ENCODE measurements around the gene SLC16A7.

DNA sequence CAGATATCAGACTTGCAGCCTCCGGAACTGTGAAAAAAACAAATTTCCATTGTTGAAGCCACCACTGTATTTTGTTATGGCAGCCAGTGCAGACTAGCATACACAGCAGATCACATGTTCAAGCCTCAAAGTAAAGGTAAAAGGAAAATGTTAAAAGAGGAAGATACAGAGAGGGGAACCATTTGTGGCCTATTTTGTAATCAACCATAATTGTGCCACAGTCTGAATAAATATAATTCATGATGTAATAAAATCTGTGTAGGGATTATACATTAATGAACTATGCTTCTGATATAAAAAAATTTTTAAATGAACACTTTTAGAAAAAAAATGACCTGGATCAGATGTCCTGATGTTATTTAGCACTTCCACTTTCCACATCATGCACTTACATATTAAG, 79.6 kb downstream of the SLC16A7 start:
- no peak for TF ChIP-seq POLR2A (IDR thresholded peaks at IDR 0.05; ENCODE audit: low read length)
- no peak for TF ChIP-seq GATA1 (IDR thresholded peaks at IDR 0.05; ENCODE audit: low read depth, low read length)

All from erythroblast (primary cell).